Measurements from ENCODE around the gene PFKM.

- TF ChIP-seq POLR2A (IDR thresholded peaks at IDR 0.05): no peak
- no peak for TF ChIP-seq CTCF (IDR thresholded peaks at IDR 0.05)
- no peak for TF ChIP-seq POLR2AphosphoS5 (IDR thresholded peaks at IDR 0.05)
Observed at GRCh38 chr12:48192861-48193260, 73.7 kb downstream of the PFKM start.
